H1 (cell line): ENCODE measurements around the gene SRP9. TPM values are rescaled to one million over a fixed set of nuclear protein-coding genes. Genes with fewer than 3 reads are reported as not detected.

Experiments used
- CTCF ChIA-PET: fragments of 300-600 bp; sonication (Branson Sonifier 250); formaldehyde crosslinking; loops from one replicate; lab custom pipeline; 2021; ENCODE audit not compliant: partially characterized antibody; lab: Charles Lee
- POLR2A ChIA-PET: fragments of 300-600 bp; sonication (Branson Sonifier 250); formaldehyde crosslinking; loops from one replicate; lab custom pipeline; 2021; ENCODE audit warnings: inconsistent platforms; ENCODE audit not compliant: partially characterized antibody; lab: Charles Lee
- DNase-seq, 2 experiments: peaks; one replicate each; pipeline versions ENCODE4 v3.0.0 to v3.0.0-alpha.2; 2010 to 2022; ENCODE audit warnings: low spot score in 2 of 2, low read depth in 1 of 2, mixed read lengths in 1 of 2
- FAIRE-seq: peaks from 2 replicates; lab custom pipeline; 2011; peaks lifted over from hg19 to GRCh38; lab: Jason Lieb, UNC
- H2AFZ ChIP-seq: 2 replicates; pipeline ENCODE4 v1.8.1; 2012; ENCODE audit warnings: low read length, inconsistent platforms
- H2AK5ac ChIP-seq: 2 replicates; pipeline ENCODE4 v1.6.1; 2013; ENCODE audit warnings: low read depth, low read length
- H2BK120ac ChIP-seq: replicated peaks from 2 replicates; pipeline ENCODE3; 2013; ENCODE audit warnings: low read depth, low read length, inconsistent platforms
- H2BK12ac ChIP-seq: 2 replicates; pipeline ENCODE4 v1.6.1; 2013; ENCODE audit warnings: low read depth, low read length
- H2BK15ac ChIP-seq: 2 replicates; pipeline ENCODE4 v1.6.1; 2013; ENCODE audit warnings: low read length
- H2BK20ac ChIP-seq: 2 replicates; pipeline ENCODE4 v1.6.1; 2013; ENCODE audit warnings: low read length
- H2BK5ac ChIP-seq: 2 replicates; pipeline ENCODE4 v1.6.1; 2013; ENCODE audit warnings: low read depth, low read length
- H3K14ac ChIP-seq: 2 replicates; pipeline ENCODE4 v1.6.1; 2013; ENCODE audit warnings: inconsistent platforms; ENCODE audit not compliant: insufficient read length
- H3K18ac ChIP-seq: 2 replicates; pipeline ENCODE4 v1.6.1; 2013; ENCODE audit warnings: low read length; ENCODE audit errors: extremely low read depth
- H3K23ac ChIP-seq: 2 replicates; pipeline ENCODE4 v1.6.1; 2013; ENCODE audit warnings: inconsistent platforms; ENCODE audit not compliant: insufficient read length
- H3K23me2 ChIP-seq: 2 replicates; pipeline ENCODE4 v1.6.1; 2013; ENCODE audit warnings: low read depth, low read length
- H3K27ac ChIP-seq: 2 replicates; pipeline ENCODE4 v1.6.1; 2011; ENCODE audit warnings: low read depth, low read length, inconsistent platforms
- H3K27me3 ChIP-seq, 4 experiments: replicated peaks in 1 of 4; 1 replicate in 1 of 4; 2 replicates in 3 of 4; pipeline versions ENCODE4 v1.6.1 to v1.8.1; 2011 to 2013; ENCODE audit warnings: low read length in 3 of 4, mild to moderate bottlenecking in 3 of 4, inconsistent platforms in 2 of 4, mixed read lengths in 2 of 4, moderate library complexity in 1 of 4; ENCODE audit not compliant: control insufficient read depth in 3 of 4, insufficient read depth in 3 of 4; ENCODE audit errors: extremely low read depth in 1 of 4
- H3K36me3 ChIP-seq, 4 experiments: 2 replicates each; pipeline versions ENCODE4 v1.6.1 to v1.8.1; 2011 to 2013; ENCODE audit warnings: mild to moderate bottlenecking in 4 of 4, low read length in 3 of 4, moderate library complexity in 2 of 4, control low read depth in 1 of 4, inconsistent platforms in 1 of 4; ENCODE audit not compliant: insufficient read depth in 4 of 4, control insufficient read depth in 2 of 4
- H3K4ac ChIP-seq: replicated peaks from 2 replicates; pipeline ENCODE3; 2013; ENCODE audit warnings: low read length, low read depth, mixed read lengths, inconsistent platforms; ENCODE audit not compliant: insufficient read length
- H3K4me1 ChIP-seq, 4 experiments: replicated peaks in 1 of 4; 1 replicate in 1 of 4; 2 replicates in 3 of 4; pipeline versions ENCODE4 v1.6.1 to v1.8.1; 2011 to 2013; ENCODE audit warnings: low read length in 3 of 4, inconsistent platforms in 2 of 4, mixed read lengths in 1 of 4; ENCODE audit not compliant: insufficient read depth in 4 of 4, control insufficient read depth in 3 of 4
- H3K4me2 ChIP-seq, 2 experiments: 2 replicates each; pipeline versions ENCODE4 v1.6.1 to v1.8.1; 2011 to 2013; ENCODE audit warnings: low read depth in 2 of 2, low read length in 2 of 2, control low read depth in 1 of 2, inconsistent platforms in 1 of 2, mild to moderate bottlenecking in 1 of 2; ENCODE audit not compliant: insufficient read depth in 1 of 2
- H3K4me3 ChIP-seq, 4 experiments: fragments of 200-600, 300-600 bp in 1 of 4; sonication (generic), shearing (Covaris generic), sonication (Bioruptor Twin) in 1 of 4; 2 replicates each; pipeline versions ENCODE4 v1.5.1 to v1.8.1; 2011 to 2016; ENCODE audit warnings: low read length in 4 of 4, low read depth in 3 of 4, control low read depth in 2 of 4, inconsistent platforms in 2 of 4, mild to moderate bottlenecking in 2 of 4, mixed read lengths in 1 of 4, moderate library complexity in 1 of 4; ENCODE audit not compliant: insufficient read depth in 2 of 4; ENCODE audit errors: extremely low read depth in 1 of 4
- H3K56ac ChIP-seq: replicated peaks from 2 replicates; pipeline ENCODE3; 2013; ENCODE audit warnings: low read depth, mild to moderate bottlenecking, mixed read lengths, low read length, inconsistent platforms; ENCODE audit not compliant: insufficient read length
- H3K79me1 ChIP-seq: 2 replicates; pipeline ENCODE4 v1.6.1; 2013; ENCODE audit warnings: low read depth, low read length, control low read depth
- H3K79me2 ChIP-seq, 2 experiments: 2 replicates each; pipeline versions ENCODE4 v1.6.1 to v1.8.1; 2012 to 2013; ENCODE audit warnings: low read length in 2 of 2, mild to moderate bottlenecking in 2 of 2, inconsistent platforms in 1 of 2; ENCODE audit not compliant: insufficient read depth in 2 of 2, control insufficient read depth in 1 of 2
- H3K9ac ChIP-seq, 4 experiments: replicated peaks in 1 of 4; 1 replicate in 1 of 4; 2 replicates in 3 of 4; pipeline versions ENCODE4 v1.6.1 to v1.8.1; 2011 to 2013; ENCODE audit warnings: low read depth in 3 of 4, low read length in 3 of 4, control low read depth in 2 of 4, mild to moderate bottlenecking in 2 of 4, moderate library complexity in 2 of 4, inconsistent platforms in 1 of 4; ENCODE audit errors: extremely low read depth in 1 of 4
- H3K9me3 ChIP-seq, 2 experiments: 2 replicates each; pipeline versions ENCODE4 v1.6.1 to v1.8.1; 2012 to 2013; ENCODE audit warnings: mild to moderate bottlenecking in 2 of 2, moderate library complexity in 2 of 2, control low read depth in 1 of 2, inconsistent platforms in 1 of 2, low read depth in 1 of 2, low read length in 1 of 2, mixed read lengths in 1 of 2; ENCODE audit not compliant: insufficient read depth in 2 of 2
- H4K20me1 ChIP-seq, 2 experiments: replicated peaks in 1 of 2; 2 replicates each; pipeline versions ENCODE3 to v1.8.1; 2011 to 2013; ENCODE audit warnings: inconsistent platforms in 2 of 2, low read length in 2 of 2, mild to moderate bottlenecking in 1 of 2; ENCODE audit not compliant: insufficient read depth in 2 of 2, control insufficient read depth in 1 of 2
- H4K5ac ChIP-seq: 2 replicates; pipeline ENCODE4 v1.6.1; 2013; ENCODE audit warnings: low read length, low read depth, mixed read lengths, inconsistent platforms; ENCODE audit not compliant: insufficient read length
- H4K8ac ChIP-seq: 2 replicates; pipeline ENCODE4 v1.8.0; 2013; ENCODE audit warnings: mild to moderate bottlenecking, moderate library complexity, low read length, inconsistent platforms; ENCODE audit not compliant: insufficient read depth; ENCODE audit errors: extremely low read depth
- H4K91ac ChIP-seq: replicated peaks from 2 replicates; pipeline ENCODE3; 2013; ENCODE audit warnings: low read length, mixed read lengths, inconsistent platforms; ENCODE audit not compliant: insufficient read length
- KDM1A ChIP-seq: fragments of 200-600, 300-600 bp; sonication (generic); IDR thresholded peaks from 2 replicates; pipeline ENCODE4 v1.7.1; 2016; ENCODE audit warnings: mild to moderate bottlenecking, low read length, borderline replicate concordance
- TCF12 ChIP-seq: IDR thresholded peaks from 2 replicates; pipeline ENCODE4 v1.6.1; 2011; ENCODE audit warnings: low read depth, mild to moderate bottlenecking, low read length
- WGBS, 2 experiments: shearing (Covaris generic) in 1 of 2; methylation state at CpG; one replicate each; pipeline versions ENCODE4 v1.1.6 to v1.1.7; 2013 to 2015; ENCODE audit warnings: low lambda C conversion rate in 2 of 2, mixed read lengths in 2 of 2, inconsistent platforms in 1 of 2, low coverage in 1 of 2, missing lambda C conversion rate in 1 of 2; ENCODE audit not compliant: insufficient replicate concordance in 2 of 2, insufficient coverage in 1 of 2, insufficient read length in 1 of 2; ENCODE audit errors: extremely low coverage in 1 of 2, missing lambda C conversion rate in 1 of 2; 5-methylcytosine and 5-hydroxymethylcytosine counted together
- polyA plus RNA-seq, 7 experiments: library from polyadenylated mRNA; depleted of rRNA in 3 of 7; stranded (reverse) in 5 of 7; unstranded in 2 of 7; fragments of >200 nt in 5 of 7; fragments of 200-250 nt in 2 of 7; gene quantifications; 1 replicate in 5 of 7; 2 replicates in 1 of 7; 4 replicates in 1 of 7; pipeline versions ENCODE4 v1.2.1 to v1.2.3, GENCODE V29; 2011 to 2013; ENCODE audit warnings: missing spikeins in 2 of 7, mixed read lengths in 2 of 7
- total RNA-seq: library from RNA; stranded (reverse); fragmentation: NEBNext Ultra II Directional; extraction: Animal tissue kit (Norgen Biotek cat#: 25700); gene quantifications from 2 replicates; pipeline ENCODE4 v1.2.1, GENCODE V29; 2021

The SRP9 gene
- total and polyA plus RNA-seq, 2 of the 8 experiments (the other 6 are each of a cell fraction or from before 2014, with no cell fraction given), result 446 to 572 TPM

DNA sequence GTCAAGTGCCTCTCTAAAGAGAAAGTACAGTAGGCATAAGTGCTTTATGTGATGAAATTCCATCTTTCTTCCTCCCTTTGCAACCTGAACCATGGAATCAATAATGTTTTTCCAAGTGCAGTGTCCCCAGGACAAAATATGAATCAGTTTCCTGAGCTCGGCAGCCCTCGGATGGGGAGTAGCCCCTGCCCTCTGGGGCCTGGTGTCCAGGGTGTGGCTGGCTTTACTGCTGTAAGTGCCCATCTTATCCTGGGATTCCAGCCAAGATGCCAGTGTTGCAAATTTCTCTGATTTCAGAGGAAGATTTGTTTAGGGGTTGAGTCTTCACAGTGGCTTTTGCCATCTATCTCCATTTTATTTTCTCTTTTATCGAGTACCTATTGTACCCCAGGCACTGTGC, 40.5 kb upstream of the SRP9 start:
- no peaks in the 10 kb centered on the region for H3K36me3 ChIP-seq
- H3K4me3 ChIP-seq, result no peak overlapping the region
- H2AFZ ChIP-seq, result no peak overlapping the region
- no peak overlapping the region for H2BK15ac ChIP-seq
- H3K27ac ChIP-seq, result no peak overlapping the region
- no peak overlapping the region for H4K5ac ChIP-seq
- no peak overlapping the region for H2BK12ac ChIP-seq
- no peak overlapping the region for H2AK5ac ChIP-seq
- H3K4me1 ChIP-seq, result peaks cover 0 to 2% (median 0%) of the 10 kb centered on the region in 4 experiments; a peak in 2 of 7 replicates
- no peak overlapping the region for H3K23ac ChIP-seq
- H3K56ac ChIP-seq, result no peak overlapping the region
- DNase-seq (no peak), FAIRE-seq (no peak)
- H3K9me3 ChIP-seq, result no peaks in the 10 kb centered on the region
- no peak overlapping the region for H4K8ac ChIP-seq
- no peak overlapping the region for H3K9ac ChIP-seq
- CTCF ChIA-PET, result interaction anchor here (1.5 to 1.7 kb wide), 3 partner anchors 7 to 263 kb away, joined by 4 to 7 read pairs (median 4); no protein-coding TSS in a partner anchor
- no peak overlapping the region for H3K4ac ChIP-seq
- TF ChIP-seq TCF12 (no peak), KDM1A (no peak)
- H3K79me2 ChIP-seq, result no peaks in the 10 kb centered on the region
- POLR2A ChIA-PET, result interaction anchor here (1.0 to 1.3 kb wide), 2 partner anchors 32 to 191 kb away, joined by 3 read pairs; no protein-coding TSS in a partner anchor
- no peak overlapping the region for H3K18ac ChIP-seq
- H4K20me1 ChIP-seq, result no peaks in the 10 kb centered on the region
- no peaks in the 10 kb centered on the region for H3K23me2 ChIP-seq
- H3K79me1 ChIP-seq, result no peaks in the 10 kb centered on the region
- no peak overlapping the region for H4K91ac ChIP-seq
- no peak overlapping the region for H2BK20ac ChIP-seq
- H3K27me3 ChIP-seq, result peaks cover 0 to 12% (median 2%) of the 10 kb centered on the region in 4 experiments; a peak in 5 of 7 replicates
- no peak overlapping the region for H2BK5ac ChIP-seq
- no peak overlapping the region for H3K4me2 ChIP-seq
- no peak overlapping the region for H2BK120ac ChIP-seq
- no peak overlapping the region for H3K14ac ChIP-seq
- 85% methylated on average over 3 of the region's 3 CpGs; no CpG with 5 or more reads in 1 of the 2 experiments for WGBS, 2 experiments
